WTC11 (cell line): ENCODE data around the gene COX10. TPM values are rescaled to one million over a fixed set of nuclear protein-coding genes. Genes with fewer than 3 reads are reported as not detected.

Source experiments
- ATAC-seq: fragments of 200-7000 bp; cut with Tn5 transposase; 2 replicates; pipeline ENCODE4 v1.10.0; 2021; ENCODE audit warnings: mild to moderate bottlenecking, moderate library complexity
- CTCF ChIA-PET: fragments of 300-600 bp; sonication (Branson Sonifier 250); formaldehyde crosslinking; loops from one replicate; lab custom pipeline; 2021; ENCODE audit warnings: antibody characterized with exemption; lab: Charles Lee
- POLR2A ChIA-PET: fragments of 350-600 bp; sonication (Branson Sonifier 250); formaldehyde crosslinking; loops from one replicate; lab custom pipeline; 2021; ENCODE audit warnings: antibody characterized with exemption; lab: Charles Lee
- DNase-seq: peaks from one replicate; pipeline ENCODE4 v3.0.0; 2021; ENCODE audit warnings: low spot score
- H3K27ac Mint-ChIP-seq: 2 replicates; pipeline ENCODE4 v1.8.0; 2021; ENCODE audit warnings: mixed read lengths
- H3K27me3 Mint-ChIP-seq: 2 replicates; pipeline ENCODE4 v1.8.0; 2021; ENCODE audit warnings: low read depth, mild to moderate bottlenecking, moderate library complexity, mixed read lengths
- H3K36me3 Mint-ChIP-seq: 2 replicates; pipeline ENCODE4 v1.8.0; 2021; ENCODE audit warnings: mixed read lengths
- H3K4me1 Mint-ChIP-seq: 2 replicates; pipeline ENCODE4 v1.8.0; 2022; ENCODE audit warnings: mixed read lengths
- H3K4me3 Mint-ChIP-seq: 2 replicates; pipeline ENCODE4 v1.8.0; 2021; ENCODE audit warnings: mild to moderate bottlenecking, moderate library complexity, mixed read lengths
- H3K9me3 Mint-ChIP-seq: 2 replicates; pipeline ENCODE4 v1.8.0; 2021; ENCODE audit warnings: mixed read lengths
- AR ChIP-seq: fragments of 250-450 bp; sonication (Bioruptor Pico); IDR thresholded peaks from 2 replicates; pipeline ENCODE4 v1.9.0; 2021; ENCODE audit warnings: mild to moderate bottlenecking
- ELF4 ChIP-seq: sonication (generic); formaldehyde crosslinking; IDR thresholded peaks from 2 replicates; pipeline ENCODE4 v1.8.1; 2022; ENCODE audit warnings: low read depth, mild to moderate bottlenecking, moderate library complexity, missing genetic modification reagents
- ERG ChIP-seq: fragments of 250-450 bp; sonication (Bioruptor Pico); IDR thresholded peaks from 2 replicates; pipeline ENCODE4 v1.8.0; 2021; ENCODE audit warnings: mild to moderate bottlenecking
- ESRRA ChIP-seq: sonication (generic); formaldehyde crosslinking; IDR thresholded peaks from 2 replicates; pipeline ENCODE4 v1.8.1; 2022; ENCODE audit warnings: mild to moderate bottlenecking, missing genetic modification reagents, borderline replicate concordance
- FOXP1 ChIP-seq: sonication (generic); formaldehyde crosslinking; IDR thresholded peaks from 2 replicates; pipeline ENCODE4 v1.8.0; 2022; ENCODE audit warnings: missing genetic modification reagents, mild to moderate bottlenecking, moderate library complexity, borderline replicate concordance
- JAZF1 ChIP-seq: fragments of 250-450 bp; sonication (Bioruptor Pico); IDR thresholded peaks from 2 replicates; pipeline ENCODE4 v1.9.0; 2021; ENCODE audit warnings: moderate library complexity, mild to moderate bottlenecking, inconsistent platforms
- KAT7 ChIP-seq: sonication (generic); formaldehyde crosslinking; IDR thresholded peaks from 2 replicates; pipeline ENCODE4 v1.8.1; 2023; ENCODE audit warnings: missing genetic modification reagents, mild to moderate bottlenecking, borderline replicate concordance
- MLX ChIP-seq: sonication (generic); formaldehyde crosslinking; IDR thresholded peaks from 2 replicates; pipeline ENCODE4 v1.8.1; 2023; ENCODE audit warnings: mild to moderate bottlenecking, missing genetic modification reagents, moderate library complexity
- NFYB ChIP-seq: sonication (generic); formaldehyde crosslinking; conservative IDR thresholded peaks from 2 replicates; pipeline ENCODE4 v1.8.0; 2022; ENCODE audit warnings: low read depth, missing genetic modification reagents
- STAT6 ChIP-seq: sonication (generic); formaldehyde crosslinking; conservative IDR thresholded peaks from 2 replicates; pipeline ENCODE4 v1.8.1; 2023; ENCODE audit warnings: mild to moderate bottlenecking, low read depth, missing genetic modification reagents, moderate library complexity
- USF2 ChIP-seq: sonication (generic); formaldehyde crosslinking; IDR thresholded peaks from 2 replicates; pipeline ENCODE4 v1.8.1; 2023; ENCODE audit warnings: mild to moderate bottlenecking, missing genetic modification reagents, moderate library complexity
- ZNF219 ChIP-seq: sonication (generic); formaldehyde crosslinking; IDR thresholded peaks from 2 replicates; pipeline ENCODE4 v1.8.0; 2023; ENCODE audit warnings: missing genetic modification reagents, mild to moderate bottlenecking, borderline replicate concordance
- ZNF281 ChIP-seq: sonication (generic); formaldehyde crosslinking; IDR thresholded peaks from 2 replicates; pipeline ENCODE4 v1.8.0; 2023; ENCODE audit warnings: mild to moderate bottlenecking, missing genetic modification reagents
- ZNF416 ChIP-seq: fragments of 250-450 bp; sonication (Bioruptor Pico); IDR thresholded peaks from 2 replicates; pipeline ENCODE4 v1.9.0; 2021; ENCODE audit warnings: mild to moderate bottlenecking, inconsistent platforms
- ZNF512 ChIP-seq: sonication (generic); formaldehyde crosslinking; IDR thresholded peaks from 2 replicates; pipeline ENCODE4 v1.8.1; 2022; ENCODE audit warnings: missing genetic modification reagents, borderline replicate concordance
- ZNF671 ChIP-seq: fragments of 250-450 bp; sonication (Bioruptor Pico); IDR thresholded peaks from 2 replicates; pipeline ENCODE4 v1.8.0; 2021; ENCODE audit warnings: mild to moderate bottlenecking
- total RNA-seq: library from RNA; stranded (reverse); gene quantifications from 3 replicates; pipeline ENCODE4 v1.2.3, GENCODE V29; 2021

The COX10 gene
- total RNA-seq, 1 experiment from 2014 or later = 22.0 TPM

GRCh38 chr17:14046978-14047377, 22.3 kb upstream of the COX10 start (continued):
- TF ChIP-seq STAT6 (no peak), KAT7 (CRISPR knock-in tag) (no peak), FOXP1 (CRISPR knock-in tag) (no peak), ZNF416 (CRISPR knock-in tag) (no peak), JAZF1 (CRISPR knock-in tag) (no peak)

GRCh38 chr17:14047591-14047990, 21.7 kb upstream of the COX10 start:
- POLR2A ChIA-PET = no interaction called here
- DNase-seq (no peak), ATAC-seq (no peak)
- no peaks in the 10 kb centered on the region for H3K36me3 Mint-ChIP-seq
- peaks cover 3% of the 10 kb centered on the region; the same call in 1 of the 2 replicates for H3K4me1 Mint-ChIP-seq
- TF ChIP-seq ESRRA = no peak
- no peak for TF ChIP-seq ZNF219 (CRISPR knock-in tag)
- no peak for TF ChIP-seq ERG
- TF ChIP-seq AR (CRISPR knock-in tag) = no peak
- H3K9me3 Mint-ChIP-seq = no peaks in the 10 kb centered on the region
- CTCF ChIA-PET = interaction anchor here (0.7 kb wide), 1 partner anchor 766 kb away, joined by 6 read pairs; no protein-coding TSS in a partner anchor
- H3K27ac Mint-ChIP-seq = no peak overlapping the region
- no peaks in the 10 kb centered on the region for H3K27me3 Mint-ChIP-seq
- no peak overlapping the region for H3K4me3 Mint-ChIP-seq

- no peaks in the 10 kb centered on the region for H3K9me3 Mint-ChIP-seq
- POLR2A ChIA-PET = interaction anchor here (0.7 kb wide), 1 partner anchor 37 kb away, joined by 4 read pairs; no protein-coding TSS in a partner anchor
- no peak overlapping the region for H3K4me3 Mint-ChIP-seq
- CTCF ChIA-PET = interaction anchor here (0.6 to 0.8 kb wide), 3 partner anchors 93 to 766 kb away, joined by 3 to 6 read pairs (median 3); no protein-coding TSS in a partner anchor
- peak; percentile 60; the same call in 1 of the 2 replicates for ATAC-seq
- peak; percentile 29 for DNase-seq
- H3K36me3 Mint-ChIP-seq = no peaks in the 10 kb centered on the region
- H3K4me1 Mint-ChIP-seq = peaks cover 3% of the 10 kb centered on the region; the same call in 1 of the 2 replicates
- no peak overlapping the region for H3K27ac Mint-ChIP-seq
- H3K27me3 Mint-ChIP-seq = no peaks in the 10 kb centered on the region
- TF ChIP-seq ZNF281 (CRISPR knock-in tag) (no peak), ZNF671 (CRISPR knock-in tag) (no peak), USF2 (CRISPR knock-in tag) (no peak), MLX (CRISPR knock-in tag) (no peak), NFYB (CRISPR knock-in tag) (no peak), STAT6 (no peak), ZNF512 (CRISPR knock-in tag) (no peak), ELF4 (CRISPR knock-in tag) (no peak)
Observed at GRCh38 chr17:14048169-14048568, 21.1 kb upstream of the COX10 start.
